Measurements from ENCODE around the gene GALNT13.

GRCh38 chr2:153935511-153935910 lies 63.8 kb downstream of the GALNT13 start:
- TF ChIP-seq CTCF (conservative IDR thresholded peaks at IDR 0.05; ENCODE audit: low read length) (no peak), EZH2phosphoT487 (IDR thresholded peaks at IDR 0.05; ENCODE audit: borderline replicate concordance, low read depth, low read length) (no peak)

Measured in OCI-LY7 (cell line).